GM23338 (cell line): Measurements from ENCODE around the gene SCTR. TPM values are rescaled to one million over a fixed set of nuclear protein-coding genes. Genes with fewer than 3 reads are reported as not detected.

ENCODE experiments used
- ATAC-seq: fragments of 200-7000 bp; cut with Tn5 transposase; 3 replicates; pipeline ENCODE4 v1.9.1; 2020
- DNase-seq: peaks from one replicate; pipeline ENCODE4 v3.0.0-alpha.2; 2015; ENCODE audit warnings: low spot score
- H2AFZ ChIP-seq: fragments of 200-600 bp; sonication (generic); 2 replicates; pipeline ENCODE4 v1.8.0; 2016; ENCODE audit warnings: antibody characterized with exemption, mild to moderate bottlenecking, moderate library complexity
- H3F3A ChIP-seq: fragments of 200-600 bp; sonication (generic); replicated peaks from 2 replicates; pipeline ENCODE4 v1.8.0; 2017; ENCODE audit warnings: antibody characterized with exemption, mixed run types, low read depth
- H3K27ac ChIP-seq: fragments of 200-600 bp; sonication (generic); 2 replicates; pipeline ENCODE4 v1.6.1; 2016; ENCODE audit warnings: low read depth
- H3K27me3 ChIP-seq: fragments of 200-600 bp; sonication (generic); 2 replicates; pipeline ENCODE4 v1.8.0; 2016; ENCODE audit warnings: mild to moderate bottlenecking, mixed run types, moderate library complexity; ENCODE audit not compliant: insufficient read depth
- H3K36me3 ChIP-seq: fragments of 200-600 bp; sonication (generic); 2 replicates; pipeline ENCODE4 v1.8.0; 2016; ENCODE audit warnings: mild to moderate bottlenecking; ENCODE audit not compliant: insufficient read depth
- H3K4me1 ChIP-seq: fragments of 200-600 bp; sonication (generic); 2 replicates; pipeline ENCODE4 v1.8.0; 2016; ENCODE audit warnings: mild to moderate bottlenecking, moderate library complexity; ENCODE audit not compliant: insufficient read depth
- H3K4me2 ChIP-seq: fragments of 200-600 bp; sonication (generic); 2 replicates; pipeline ENCODE4 v1.7.1; 2017; ENCODE audit warnings: mixed run types
- H3K4me3 ChIP-seq: fragments of 200-600 bp; sonication (generic); 2 replicates; pipeline ENCODE4 v1.6.1; 2016; ENCODE audit warnings: mixed run types
- H3K79me2 ChIP-seq: fragments of 200-600 bp; sonication (generic); replicated peaks from 2 replicates; pipeline ENCODE4 v1.8.0; 2017; ENCODE audit warnings: mild to moderate bottlenecking; ENCODE audit not compliant: insufficient read depth
- H3K9me2 ChIP-seq: fragments of 200-600 bp; sonication (generic); 2 replicates; pipeline ENCODE4 v1.8.0; 2017; ENCODE audit not compliant: insufficient read depth
- H4K20me1 ChIP-seq: fragments of 200-600 bp; sonication (generic); replicated peaks from 2 replicates; pipeline ENCODE4 v1.8.0; 2017; ENCODE audit warnings: mild to moderate bottlenecking; ENCODE audit not compliant: insufficient read depth
- H3K27ac Mint-ChIP-seq: 2 replicates; pipeline ENCODE4 v1.8.0; 2020; ENCODE audit warnings: inconsistent platforms, mild to moderate bottlenecking, moderate library complexity, mixed read lengths
- H3K27me3 Mint-ChIP-seq: 3 replicates; pipeline ENCODE4 v1.8.0; 2022; ENCODE audit warnings: low read depth, mild to moderate bottlenecking, moderate library complexity, mixed read lengths, inconsistent platforms; ENCODE audit not compliant: insufficient read depth, poor library complexity
- H3K36me3 Mint-ChIP-seq: 3 replicates; pipeline ENCODE4 v1.8.0; 2021; ENCODE audit warnings: low read depth, mild to moderate bottlenecking, inconsistent platforms, moderate library complexity, mixed read lengths
- H3K4me1 Mint-ChIP-seq: 3 replicates; pipeline ENCODE4 v1.8.0; 2020; ENCODE audit warnings: mild to moderate bottlenecking, inconsistent platforms, mixed read lengths
- H3K4me3 Mint-ChIP-seq: 3 replicates; pipeline ENCODE4 v1.8.0; 2021; ENCODE audit warnings: moderate library complexity, mild to moderate bottlenecking, inconsistent platforms, mixed read lengths
- H3K9me3 Mint-ChIP-seq: 3 replicates; pipeline ENCODE4 v1.8.0; 2020; ENCODE audit warnings: moderate library complexity, mild to moderate bottlenecking, inconsistent platforms, mixed read lengths
- ETS1 ChIP-seq: IDR thresholded peaks from 2 replicates; pipeline ENCODE4 v1.6.1; 2016; ENCODE audit warnings: antibody characterized with exemption
- EZH2phosphoT487 ChIP-seq: fragments of 200-600 bp; sonication (generic); IDR thresholded peaks from one replicate; pipeline ENCODE4 v1.8.1; 2018; ENCODE audit warnings: antibody characterized with exemption; ENCODE audit not compliant: unreplicated experiment
- NANOG ChIP-seq: IDR thresholded peaks from 2 replicates; pipeline ENCODE4 v1.6.1; 2016; ENCODE audit warnings: antibody characterized with exemption, borderline replicate concordance
- polyA plus RNA-seq: library from polyadenylated mRNA; unstranded; fragments of >200 nt; fragmentation: Nextera tagmentation; extraction: Ambion mirVana; gene quantifications from 2 replicates; pipeline ENCODE4 v1.2.1, GENCODE V29; 2016
- total RNA-seq: library from RNA; depleted of rRNA; stranded (reverse); fragments of >200 nt; shearing (Covaris generic); gene quantifications from 2 replicates; pipeline ENCODE4 v1.2.3, GENCODE V29; 2014
- TF ChIP-seq, protein P1 (sequence below): IDR thresholded peaks from one replicate; pipeline ENCODE4 v1.6.1; 2018; ENCODE audit warnings: antibody characterized with exemption; ENCODE audit not compliant: unreplicated experiment

Gene SCTR
- total and polyA plus RNA-seq, 2 experiments from 2014 or later: not detected

GRCh38 chr2:119548516-119549120 is 24.3 kb upstream of the SCTR start:
- Mint-ChIP-seq H3K27me3 (peaks cover 7% of the 10 kb centered on the region), H3K27ac (no peak overlapping the region), H3K4me1 (peaks cover 10% of the 10 kb centered on the region), H3K36me3 (no peaks in the 10 kb centered on the region), H3K4me3 (no peak overlapping the region), H3K9me3 (no peaks in the 10 kb centered on the region)
- ATAC-seq (no peak), DNase-seq (no peak)
- no peaks in the 10 kb centered on the region for H3K36me3 ChIP-seq
- TF ChIP-seq, protein P1, sequence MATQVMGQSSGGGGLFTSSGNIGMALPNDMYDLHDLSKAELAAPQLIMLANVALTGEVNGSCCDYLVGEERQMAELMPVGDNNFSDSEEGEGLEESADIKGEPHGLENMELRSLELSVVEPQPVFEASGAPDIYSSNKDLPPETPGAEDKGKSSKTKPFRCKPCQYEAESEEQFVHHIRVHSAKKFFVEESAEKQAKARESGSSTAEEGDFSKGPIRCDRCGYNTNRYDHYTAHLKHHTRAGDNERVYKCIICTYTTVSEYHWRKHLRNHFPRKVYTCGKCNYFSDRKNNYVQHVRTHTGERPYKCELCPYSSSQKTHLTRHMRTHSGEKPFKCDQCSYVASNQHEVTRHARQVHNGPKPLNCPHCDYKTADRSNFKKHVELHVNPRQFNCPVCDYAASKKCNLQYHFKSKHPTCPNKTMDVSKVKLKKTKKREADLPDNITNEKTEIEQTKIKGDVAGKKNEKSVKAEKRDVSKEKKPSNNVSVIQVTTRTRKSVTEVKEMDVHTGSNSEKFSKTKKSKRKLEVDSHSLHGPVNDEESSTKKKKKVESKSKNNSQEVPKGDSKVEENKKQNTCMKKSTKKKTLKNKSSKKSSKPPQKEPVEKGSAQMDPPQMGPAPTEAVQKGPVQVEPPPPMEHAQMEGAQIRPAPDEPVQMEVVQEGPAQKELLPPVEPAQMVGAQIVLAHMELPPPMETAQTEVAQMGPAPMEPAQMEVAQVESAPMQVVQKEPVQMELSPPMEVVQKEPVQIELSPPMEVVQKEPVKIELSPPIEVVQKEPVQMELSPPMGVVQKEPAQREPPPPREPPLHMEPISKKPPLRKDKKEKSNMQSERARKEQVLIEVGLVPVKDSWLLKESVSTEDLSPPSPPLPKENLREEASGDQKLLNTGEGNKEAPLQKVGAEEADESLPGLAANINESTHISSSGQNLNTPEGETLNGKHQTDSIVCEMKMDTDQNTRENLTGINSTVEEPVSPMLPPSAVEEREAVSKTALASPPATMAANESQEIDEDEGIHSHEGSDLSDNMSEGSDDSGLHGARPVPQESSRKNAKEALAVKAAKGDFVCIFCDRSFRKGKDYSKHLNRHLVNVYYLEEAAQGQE: no peak
- H3K9me2 ChIP-seq: peaks cover 5% of the 10 kb centered on the region
- no peak overlapping the region for H3K4me3 ChIP-seq
- H3F3A ChIP-seq: 0 out of 2 replicates have a peak, but pooled peaks cover 3% of the 10 kb centered on the region
- no peaks in the 10 kb centered on the region for H3K79me2 ChIP-seq
- H3K4me1 ChIP-seq: peaks cover 11% of the 10 kb centered on the region
- peaks cover 12% of the 10 kb centered on the region for H3K27me3 ChIP-seq
- H2AFZ ChIP-seq: no peak overlapping the region
- no peak overlapping the region for H3K4me2 ChIP-seq
- no peak overlapping the region for H3K27ac ChIP-seq
- no peaks in the 10 kb centered on the region for H4K20me1 ChIP-seq

- DNase-seq (no peak), ATAC-seq (no peak)
- no peak overlapping the region for H2AFZ ChIP-seq
- H4K20me1 ChIP-seq: no peaks in the 10 kb centered on the region
- peaks cover 10% of the 10 kb centered on the region for H3K4me1 Mint-ChIP-seq
- peaks cover 11% of the 10 kb centered on the region for H3K4me1 ChIP-seq
- no peak overlapping the region; the same call in 2 of the 3 replicates for H3K4me3 Mint-ChIP-seq
- H3K4me3 ChIP-seq: no peak overlapping the region
- H3K9me2 ChIP-seq: no peaks in the 10 kb centered on the region; the same call in none of the 2 replicates
- H3K27me3 Mint-ChIP-seq: peaks cover 7% of the 10 kb centered on the region
- no peaks in the 10 kb centered on the region for H3K36me3 Mint-ChIP-seq
- 0 out of 2 replicates have a peak, but pooled peaks cover 3% of the 10 kb centered on the region for H3F3A ChIP-seq
- H3K27ac Mint-ChIP-seq: no peak overlapping the region
- TF ChIP-seq NANOG: no peak
- no peak for TF ChIP-seq EZH2phosphoT487
- TF ChIP-seq ETS1: no peak
- no peak overlapping the region for H3K27ac ChIP-seq
- H3K79me2 ChIP-seq: no peaks in the 10 kb centered on the region
- H3K36me3 ChIP-seq: no peaks in the 10 kb centered on the region
- peaks cover 15% of the 10 kb centered on the region for H3K27me3 ChIP-seq
- no peaks in the 10 kb centered on the region for H3K9me3 Mint-ChIP-seq
- no peak overlapping the region for H3K4me2 ChIP-seq
These were observed 22.1 kb upstream of the SCTR start for GRCh38 chr2:119546447-119546767.
